Measurements from ENCODE around the gene FRMD5.
"Not testable (repeated sequence)": the region's sequence is repeated elsewhere in the genome, so short reads cannot be mapped to it uniquely, and the experiment has no call there.

FRMD5 gene

DNA sequence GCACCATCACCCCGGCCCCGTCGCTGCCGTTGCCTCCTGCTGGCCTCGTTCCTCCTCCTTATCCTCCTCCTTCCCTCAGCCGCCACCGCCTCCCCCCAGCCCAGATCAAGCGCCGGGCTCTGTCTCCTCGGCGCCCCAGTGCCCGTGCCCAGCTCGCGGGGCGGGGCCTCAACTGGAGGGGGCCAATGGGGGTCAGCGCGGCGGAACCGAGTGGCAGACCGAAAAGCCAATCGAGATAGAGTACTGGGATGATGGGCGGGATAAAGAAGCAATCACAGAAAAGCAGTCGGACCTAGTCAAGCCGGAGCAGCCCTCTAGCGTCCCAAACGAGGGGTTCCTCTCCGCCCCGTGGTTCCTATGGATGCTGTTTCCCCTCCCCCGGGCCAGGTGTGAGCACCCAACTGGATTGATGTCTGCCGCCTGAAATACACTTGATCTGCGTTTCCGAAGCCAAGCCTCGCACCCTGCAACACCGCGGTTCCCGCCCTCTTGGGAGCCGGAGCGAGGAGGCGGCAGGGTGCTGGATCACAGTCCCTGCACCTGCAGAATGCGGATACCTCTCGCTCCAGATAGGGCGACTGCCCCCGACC is at the start of gene FRMD5:
TSS of gene FRMD5 (minus strand) at position 121 of the 590 bp plus-strand sequence.
- peak; percentile 97 for ATAC-seq
- Mint-ChIP-seq H3K27ac (no peak within 1 kb of the TSS), H3K4me3 (peak within 1 kb of the TSS; percentile 79), H3K9me3 (no peaks in the 10 kb centered on the region), H3K36me3 (no peaks in the 10 kb centered on the region), H3K4me1 (peaks cover 10% of the 10 kb centered on the region)
- DNase-seq (ENCODE audit: low spot score in 2 of 2), result peak; percentile 81 to 95

DNA sequence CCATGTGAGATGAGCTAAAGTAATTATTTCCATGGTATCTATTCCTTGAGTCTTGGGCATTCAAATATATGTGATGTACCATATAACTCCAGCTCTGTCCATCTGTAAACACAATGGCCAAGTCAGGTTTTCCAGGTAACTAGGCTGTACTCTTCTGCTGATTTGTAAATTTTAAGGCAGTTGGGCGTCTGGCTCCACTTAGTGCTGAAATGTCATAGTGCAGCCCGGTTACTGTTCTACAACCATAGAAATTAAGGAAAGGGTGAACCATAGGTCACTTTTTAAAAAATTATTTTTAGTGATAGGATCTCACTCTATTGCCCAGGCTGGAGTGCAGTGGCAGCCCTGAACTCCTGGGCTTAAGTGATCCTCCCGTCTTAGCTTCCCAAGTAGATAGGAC is 48.8 kb upstream of the FRMD5 start:
- no peaks in the 10 kb centered on the region for H3K4me1 Mint-ChIP-seq
- ATAC-seq (no peak), DNase-seq (ENCODE audit: low spot score in 2 of 2) (no peak)
- no peak overlapping the region for H3K27ac Mint-ChIP-seq
- H3K4me3 Mint-ChIP-seq, result no peak overlapping the region
- no peaks in the 10 kb centered on the region for H3K36me3 Mint-ChIP-seq
- H3K9me3 Mint-ChIP-seq, result no peaks in the 10 kb centered on the region

DNA sequence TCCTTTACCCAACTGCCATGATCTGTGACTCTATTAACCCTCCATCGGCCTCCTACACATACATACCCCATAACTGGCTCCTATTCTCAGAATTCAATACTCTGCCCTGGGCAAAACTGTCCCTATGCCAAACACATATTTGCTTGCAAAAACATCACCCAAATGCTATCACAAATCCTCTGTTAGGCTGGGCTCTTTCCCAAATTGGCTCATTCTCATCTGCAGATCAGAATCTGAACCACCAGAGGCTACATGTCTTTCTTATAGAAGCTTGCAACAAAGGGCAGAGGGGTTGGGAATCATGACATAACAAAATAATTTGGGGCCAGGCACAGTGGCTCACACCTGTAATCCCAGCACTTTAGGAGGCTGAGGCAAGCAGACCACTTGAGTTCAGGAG is 48.1 kb upstream of the FRMD5 start:
- DNase-seq (ENCODE audit: low spot score in 2 of 2) (no peak), ATAC-seq (no peak)
- Mint-ChIP-seq H3K27ac (no peak overlapping the region), H3K36me3 (no peaks in the 10 kb centered on the region), H3K4me1 (no peaks in the 10 kb centered on the region), H3K4me3 (no peak overlapping the region), H3K9me3 (no peaks in the 10 kb centered on the region)

- Mint-ChIP-seq H3K36me3 (no peaks in the 10 kb centered on the region), H3K27ac (no peak overlapping the region), H3K9me3 (no peaks in the 10 kb centered on the region), H3K4me1 (no peaks in the 10 kb centered on the region), H3K4me3 (no peak overlapping the region)
- no peak for DNase-seq (ENCODE audit: low spot score in 2 of 2)
- no peak for ATAC-seq
These were observed 36.8 kb upstream of the FRMD5 start for GRCh38 chr15:44231842-44232241.

GRCh38 chr15:44229301-44229700 is 34.2 kb upstream of the FRMD5 start:
- not testable (repeated sequence) for H3K9me3 Mint-ChIP-seq; H3K4me3 Mint-ChIP-seq; DNase-seq (ENCODE audit: low spot score in 2 of 2); H3K27ac Mint-ChIP-seq; H3K36me3 Mint-ChIP-seq; ATAC-seq; H3K4me1 Mint-ChIP-seq

DNA sequence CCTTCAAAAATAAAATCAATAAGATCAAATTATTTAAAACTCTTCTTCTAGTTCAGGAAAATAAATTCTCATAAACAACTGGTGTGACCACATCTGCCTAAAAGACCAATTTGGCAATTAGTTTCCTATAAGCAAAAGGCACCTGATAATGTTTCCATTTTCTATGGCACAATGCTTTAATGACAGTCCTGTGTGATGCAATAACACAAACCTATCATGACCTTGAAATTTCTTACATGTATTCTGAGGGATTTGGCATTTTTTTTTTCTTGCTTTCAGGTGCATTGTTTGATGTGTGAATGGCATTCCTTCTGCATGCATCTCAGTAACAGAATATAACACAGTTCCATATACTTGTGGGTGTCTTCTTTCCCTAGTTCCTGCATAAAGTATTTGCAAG is 32.5 kb upstream of the FRMD5 start:
- H3K9me3 Mint-ChIP-seq, result no peaks in the 10 kb centered on the region
- no peak for ATAC-seq
- no peaks in the 10 kb centered on the region for H3K36me3 Mint-ChIP-seq
- H3K4me1 Mint-ChIP-seq, result no peaks in the 10 kb centered on the region
- no peak for DNase-seq (ENCODE audit: low spot score in 2 of 2)
- no peak overlapping the region for H3K4me3 Mint-ChIP-seq
- H3K27ac Mint-ChIP-seq, result no peak overlapping the region

GRCh38 chr15:44227001-44227400 is 31.9 kb upstream of the FRMD5 start:
- H3K36me3 Mint-ChIP-seq; H3K4me1 Mint-ChIP-seq; H3K4me3 Mint-ChIP-seq; H3K9me3 Mint-ChIP-seq; DNase-seq (ENCODE audit: low spot score in 2 of 2); ATAC-seq; H3K27ac Mint-ChIP-seq: not testable (repeated sequence)

- H3K36me3 Mint-ChIP-seq, result no peaks in the 10 kb centered on the region
- H3K4me3 Mint-ChIP-seq, result no peak overlapping the region
- no peak for DNase-seq (ENCODE audit: low spot score in 2 of 2)
- no peak overlapping the region for H3K27ac Mint-ChIP-seq
- ATAC-seq, result no peak
- no peaks in the 10 kb centered on the region for H3K9me3 Mint-ChIP-seq
- H3K4me1 Mint-ChIP-seq, result peaks cover 5% of the 10 kb centered on the region
These were observed 27.4 kb upstream of the FRMD5 start for GRCh38 chr15:44222478-44222877.

DNA sequence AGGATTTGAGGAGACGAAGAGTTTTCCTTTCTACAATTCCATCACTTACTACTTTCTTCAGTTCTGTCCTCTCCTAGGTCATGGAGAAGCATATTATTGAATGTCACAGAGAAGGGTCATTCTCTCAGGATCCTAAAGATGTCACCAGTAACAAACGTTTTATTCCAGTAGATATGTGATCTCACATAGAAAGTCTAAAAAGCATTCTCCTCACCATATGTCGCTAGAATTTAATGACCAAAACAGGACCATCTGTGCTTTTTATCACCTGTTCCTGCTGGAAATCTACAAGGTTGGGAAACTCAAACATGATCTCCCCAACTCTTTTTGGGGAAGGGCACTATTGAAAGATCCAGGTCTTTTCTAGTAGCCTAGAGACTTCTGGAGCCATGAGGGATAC is 24.0 kb upstream of the FRMD5 start:
- no peak for ATAC-seq
- no peaks in the 10 kb centered on the region for H3K9me3 Mint-ChIP-seq

GRCh38 chr15:44216958-44217357 is 21.9 kb upstream of the FRMD5 start:
- ATAC-seq (no peak), DNase-seq (ENCODE audit: low spot score in 2 of 2) (no peak)
- H3K36me3 Mint-ChIP-seq, result no peaks in the 10 kb centered on the region
- no peak overlapping the region for H3K27ac Mint-ChIP-seq
- H3K4me1 Mint-ChIP-seq, result peaks cover 5% of the 10 kb centered on the region
- H3K9me3 Mint-ChIP-seq, result no peaks in the 10 kb centered on the region
- no peak overlapping the region for H3K4me3 Mint-ChIP-seq

More for the DNA sequence above, 24.0 kb upstream of the FRMD5 start:
- Mint-ChIP-seq H3K4me1 (peaks cover 5% of the 10 kb centered on the region), H3K36me3 (no peaks in the 10 kb centered on the region), H3K4me3 (no peak overlapping the region), H3K27ac (no peak overlapping the region)
- no peak for DNase-seq (ENCODE audit: low spot score in 2 of 2)

DNA sequence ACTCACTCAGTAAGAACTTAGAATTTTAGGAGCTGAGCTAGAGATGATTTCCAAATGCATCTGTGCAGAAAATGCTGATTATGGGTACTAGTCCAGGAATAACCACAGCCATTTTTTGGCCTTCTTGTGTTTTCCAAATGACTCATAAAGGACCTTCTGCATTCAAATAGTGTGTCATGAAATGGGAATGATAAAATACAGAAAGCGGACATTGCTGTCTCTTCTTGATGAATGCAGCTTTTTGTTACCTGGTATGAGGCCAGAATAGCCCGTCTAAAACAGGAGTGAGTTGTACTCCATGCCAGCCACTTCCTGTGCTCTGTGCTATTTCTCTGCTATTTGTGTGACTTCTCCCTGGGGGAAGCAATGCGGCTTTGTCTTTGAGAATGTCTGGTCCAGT is 20.5 kb upstream of the FRMD5 start:
- H3K4me1 Mint-ChIP-seq, result peaks cover 5% of the 10 kb centered on the region

GRCh38 chr15:44208956-44209355 is 13.9 kb upstream of the FRMD5 start:
- no peak for DNase-seq (ENCODE audit: low spot score in 2 of 2)
- H3K9me3 Mint-ChIP-seq, result no peaks in the 10 kb centered on the region
- ATAC-seq, result no peak
- H3K4me1 Mint-ChIP-seq, result no peaks in the 10 kb centered on the region
- no peak overlapping the region for H3K27ac Mint-ChIP-seq
- H3K4me3 Mint-ChIP-seq, result no peak overlapping the region
- H3K36me3 Mint-ChIP-seq, result no peaks in the 10 kb centered on the region

More for the DNA sequence above, 20.5 kb upstream of the FRMD5 start:
- ATAC-seq (no peak), DNase-seq (ENCODE audit: low spot score in 2 of 2) (no peak)
- no peak overlapping the region for H3K27ac Mint-ChIP-seq
- H3K4me3 Mint-ChIP-seq, result no peak overlapping the region
- H3K36me3 Mint-ChIP-seq, result no peaks in the 10 kb centered on the region
- H3K9me3 Mint-ChIP-seq, result no peaks in the 10 kb centered on the region

DNA sequence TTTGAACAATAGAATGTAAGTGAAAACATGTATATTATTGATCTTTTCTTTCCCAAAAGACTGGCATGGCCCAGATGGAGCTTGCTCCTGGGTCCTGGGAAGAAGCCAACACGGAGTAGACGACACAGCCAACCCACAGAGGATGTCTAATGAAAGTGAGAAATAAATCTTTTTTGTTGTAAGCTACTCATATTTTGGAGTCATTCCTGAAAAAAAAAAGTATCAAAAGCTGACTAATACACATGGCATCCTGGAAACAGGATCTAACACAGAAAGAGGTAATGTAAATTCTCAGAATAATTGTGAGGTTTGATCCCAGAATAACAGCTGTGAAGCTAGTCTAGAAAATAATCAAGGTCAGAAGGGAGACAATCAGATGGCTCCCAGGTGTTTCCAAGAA is 12.6 kb upstream of the FRMD5 start:
- H3K4me3 Mint-ChIP-seq, result no peak overlapping the region
- no peaks in the 10 kb centered on the region for H3K36me3 Mint-ChIP-seq
- ATAC-seq, result no peak
- H3K9me3 Mint-ChIP-seq, result no peaks in the 10 kb centered on the region
- H3K27ac Mint-ChIP-seq, result no peak overlapping the region
- no peak for DNase-seq (ENCODE audit: low spot score in 2 of 2)
- H3K4me1 Mint-ChIP-seq, result no peaks in the 10 kb centered on the region

DNA sequence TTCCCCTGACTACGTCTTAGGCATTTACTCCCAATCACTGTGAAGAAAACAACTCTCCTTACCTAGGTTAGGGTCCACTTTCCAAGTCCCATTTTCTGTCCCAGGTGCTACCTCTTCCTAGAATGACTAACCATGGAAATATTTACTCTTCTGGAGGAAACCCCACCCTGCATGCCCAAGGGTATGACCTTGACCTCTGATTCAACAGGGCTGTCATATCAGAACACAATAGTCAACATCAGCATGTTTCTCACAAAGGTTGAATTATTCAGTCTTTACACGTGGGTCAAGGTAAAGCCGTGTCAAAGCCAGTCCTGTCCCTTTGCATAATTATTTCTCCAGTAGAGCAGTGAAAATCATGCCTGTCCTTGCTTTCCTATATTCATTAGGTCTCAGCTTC is 4.3 kb upstream of the FRMD5 start:
- Mint-ChIP-seq H3K36me3 (no peaks in the 10 kb centered on the region), H3K27ac (no peak overlapping the region), H3K9me3 (no peaks in the 10 kb centered on the region), H3K4me1 (peaks cover 10% of the 10 kb centered on the region), H3K4me3 (no peak overlapping the region)
- DNase-seq (ENCODE audit: low spot score in 2 of 2) (no peak), ATAC-seq (no peak)

DNA sequence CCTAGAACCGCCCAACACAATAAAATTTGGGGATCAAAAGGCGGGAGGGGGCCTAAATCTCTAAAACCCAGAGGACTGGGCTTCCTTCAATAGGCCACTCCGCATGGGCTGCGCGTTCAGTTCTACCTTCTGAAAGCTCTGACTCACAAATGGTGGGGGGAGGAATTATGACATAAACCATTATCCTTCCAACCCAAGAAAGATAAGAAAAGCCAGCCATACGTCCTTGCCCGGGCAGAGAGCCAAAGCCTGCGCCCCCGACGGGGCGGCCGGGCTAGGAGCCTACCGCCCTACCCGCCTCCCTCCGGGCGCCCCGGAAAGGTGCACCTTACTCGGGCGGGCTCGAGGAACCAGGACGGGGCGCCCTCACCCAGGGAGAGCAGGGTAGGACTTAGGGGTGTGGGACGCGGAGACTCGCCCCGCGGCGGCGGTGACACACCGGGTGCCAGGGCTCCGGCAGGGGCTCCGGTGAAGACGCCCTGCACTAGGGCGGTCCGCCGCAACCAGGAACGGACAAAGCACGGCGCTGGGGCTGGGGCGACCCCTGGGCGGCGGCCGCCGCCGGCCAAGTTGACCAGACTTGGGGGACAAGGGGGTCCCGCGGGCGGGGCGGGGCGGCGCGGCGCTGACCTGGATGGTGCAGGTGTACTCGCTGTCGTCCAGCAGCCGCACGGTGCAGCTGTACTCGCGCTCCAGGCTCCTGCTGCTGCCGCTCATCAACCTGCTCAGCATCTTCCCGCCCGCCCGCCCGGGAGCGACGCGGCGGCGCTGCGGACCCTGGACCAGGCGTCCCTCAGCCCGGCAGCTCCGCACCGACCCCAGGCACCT is 534 bp downstream of the FRMD5 start:
- no peak overlapping the region for H3K27ac Mint-ChIP-seq
- ATAC-seq, result peak; percentile 59
- peak; percentile 17 to 64 for DNase-seq (ENCODE audit: low spot score in 2 of 2)
- H3K36me3 Mint-ChIP-seq, result no peaks in the 10 kb centered on the region
- H3K4me3 Mint-ChIP-seq, result peak overlapping the region; percentile 79
- H3K4me1 Mint-ChIP-seq, result peaks cover 10% of the 10 kb centered on the region
- H3K9me3 Mint-ChIP-seq, result no peaks in the 10 kb centered on the region

DNA sequence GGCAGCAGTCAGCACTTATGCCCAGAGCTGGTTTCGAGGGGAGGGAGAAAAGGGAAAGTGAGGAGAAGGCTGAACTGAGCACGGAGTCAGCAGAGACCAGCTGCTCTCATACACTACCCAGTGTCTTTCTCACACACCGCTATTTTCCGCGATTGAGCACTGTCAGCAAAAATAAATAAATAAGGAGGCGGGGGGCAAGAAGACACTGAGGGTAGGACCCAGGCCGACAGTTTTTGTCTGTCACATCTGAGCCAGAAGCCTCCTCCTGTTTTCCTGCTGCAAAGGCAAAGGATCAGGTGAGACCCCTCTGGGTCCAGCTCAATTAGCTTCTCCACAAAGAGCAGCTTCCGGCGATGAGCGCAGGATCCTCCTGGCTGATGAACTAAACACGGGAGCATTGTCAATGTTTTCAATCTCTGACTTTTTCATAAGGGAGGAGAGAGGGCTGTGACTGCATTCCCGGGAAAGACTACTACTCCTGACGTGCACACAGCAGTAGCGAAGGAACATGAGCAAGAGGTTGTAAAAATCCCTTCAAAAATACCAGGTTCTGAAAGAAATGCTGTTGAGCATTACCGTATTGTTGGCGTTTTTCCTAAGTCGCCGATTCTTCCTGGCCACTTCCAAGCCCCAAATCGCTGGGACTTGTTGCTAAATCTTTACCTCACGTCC is 1.3 kb downstream of the FRMD5 start:
- peaks cover 10% of the 10 kb centered on the region for H3K4me1 Mint-ChIP-seq
- ATAC-seq (no peak), DNase-seq (ENCODE audit: low spot score in 2 of 2) (no peak)
- no peaks in the 10 kb centered on the region for H3K9me3 Mint-ChIP-seq
- H3K36me3 Mint-ChIP-seq, result no peaks in the 10 kb centered on the region
- H3K4me3 Mint-ChIP-seq, result peak overlapping the region; percentile 79
- no peak overlapping the region for H3K27ac Mint-ChIP-seq
